K562 (cell line): ENCODE measurements around the gene PUS10. TPM values are rescaled to one million over a fixed set of nuclear protein-coding genes. Genes with fewer than 3 reads are reported as not detected.

ENCODE experiments used
- ATAC-seq: fragments of 200-7000 bp; cut with Tn5 transposase; 3 replicates; pipeline ENCODE4 v1.9.1; 2020; ENCODE audit warnings: moderate library complexity
- BruUV-seq: library from RNA; stranded (reverse); fragments of 400-500 nt; replicated peaks from 2 replicates; lab custom pipeline; 2021; lab: Mats Ljungman, UMichigan
- CTCF ChIA-PET: fragments of 300-600 bp; formaldehyde crosslinking; extraction: SDS; loops from one replicate; lab custom pipeline; 2021; ENCODE audit warnings: low intra/inter-chr PET ratio; lab: Yijun Ruan, JAX
- POLR2A ChIA-PET: fragments of 300-600, 350-650 bp; sonication (Branson Sonifier 250); formaldehyde crosslinking; extraction: SDS; loops from one replicate; lab custom pipeline; 2021; ENCODE audit warnings: antibody characterized with exemption, inconsistent platforms; lab: Yijun Ruan, JAX
- DNase-seq, 4 experiments: peaks; one replicate each; pipeline versions ENCODE4 v3.0.0 to v3.0.0-alpha.2; 2011 to 2018; ENCODE audit warnings: low spot score in 3 of 4, mixed read lengths in 3 of 4; ENCODE audit errors: extremely low read depth in 1 of 4
- FAIRE-seq: peaks from 2 replicates; lab custom pipeline; 2011; peaks lifted over from hg19 to GRCh38; lab: Jason Lieb, UNC
- H2AFZ ChIP-seq: 2 replicates; pipeline ENCODE4 v1.6.0; 2011; ENCODE audit warnings: low read depth, low read length, control low read depth, inconsistent platforms
- H3K27ac ChIP-seq: fragments of 200-600 bp; 3 replicates; pipeline ENCODE4 v1.8.0; 2011; ENCODE audit warnings: low read depth, mild to moderate bottlenecking, control low read depth, inconsistent platforms, low read length, moderate library complexity, mixed read lengths; ENCODE audit errors: extremely low read depth
- H3K27me3 ChIP-seq, 2 experiments: fragments of 300-600 bp in 1 of 2; 2 replicates in 1 of 2; 3 replicates in 1 of 2; pipeline versions ENCODE4 v1.6.0 to v1.8.0; 2011; ENCODE audit warnings: inconsistent platforms in 2 of 2, low read length in 2 of 2, mild to moderate bottlenecking in 1 of 2, mixed read lengths in 1 of 2, moderate library complexity in 1 of 2; ENCODE audit not compliant: control insufficient read depth in 2 of 2, insufficient read depth in 2 of 2
- H3K36me3 ChIP-seq: fragments of 300-600 bp; 3 replicates; pipeline ENCODE4 v1.8.0; 2011; ENCODE audit warnings: mild to moderate bottlenecking, low read length, inconsistent platforms; ENCODE audit not compliant: control insufficient read depth, insufficient read depth
- H3K4me1 ChIP-seq, 2 experiments: fragments of 200-600 bp in 1 of 2; replicated peaks in 1 of 2; 2 replicates in 1 of 2; 3 replicates in 1 of 2; pipeline versions ENCODE4 v1.5.1 to v1.8.0; 2011; ENCODE audit warnings: inconsistent platforms in 2 of 2, low read length in 2 of 2, mild to moderate bottlenecking in 1 of 2, mixed read lengths in 1 of 2, moderate library complexity in 1 of 2; ENCODE audit not compliant: control insufficient read depth in 2 of 2, insufficient read depth in 2 of 2
- H3K4me2 ChIP-seq: 2 replicates; pipeline ENCODE4 v1.6.1; 2011; ENCODE audit warnings: low read length, control low read depth, inconsistent platforms, mixed read lengths; ENCODE audit not compliant: insufficient read depth
- H3K4me3 ChIP-seq: fragments of 200-600 bp; sonication (generic), shearing (Covaris generic); 2 replicates; pipeline ENCODE4 v1.5.1; 2016; ENCODE audit warnings: control low read depth, inconsistent platforms
- H3K79me2 ChIP-seq: fragments of 200-600 bp; 3 replicates; pipeline ENCODE4 v1.8.0; 2011; ENCODE audit warnings: low read length, inconsistent platforms; ENCODE audit not compliant: control insufficient read depth, insufficient read depth
- H3K9ac ChIP-seq, 2 experiments: 2 replicates each; pipeline versions ENCODE4 v1.6.0 to v1.6.1; 2011; ENCODE audit warnings: low read depth in 2 of 2, low read length in 2 of 2, control low read depth in 1 of 2, inconsistent platforms in 1 of 2, mild to moderate bottlenecking in 1 of 2, mixed read lengths in 1 of 2; ENCODE audit not compliant: insufficient read depth in 1 of 2
- H3K9me1 ChIP-seq: one replicate; pipeline ENCODE4 v1.6.0; 2011; ENCODE audit warnings: inconsistent platforms, mild to moderate bottlenecking, low read length, moderate library complexity; ENCODE audit not compliant: control insufficient read depth, insufficient read depth
- H3K9me3 ChIP-seq: replicated peaks from 2 replicates; pipeline ENCODE4 v1.5.1; 2011; ENCODE audit warnings: low read depth, low read length, inconsistent platforms; ENCODE audit not compliant: control insufficient read depth, insufficient read depth
- H4K20me1 ChIP-seq: replicated peaks from 2 replicates; pipeline ENCODE4 v1.6.1; 2011; ENCODE audit warnings: low read length, inconsistent platforms, mixed read lengths; ENCODE audit not compliant: control insufficient read depth, insufficient read depth
- BRF1 ChIP-seq: IDR thresholded peaks from 3 replicates; pipeline ENCODE4 v1.6.1; 2011; ENCODE audit warnings: borderline replicate concordance, mild to moderate bottlenecking; ENCODE audit not compliant: insufficient read length; ENCODE audit errors: extremely low read depth
- CEBPG ChIP-seq, 3 experiments: fragments of 200-800 bp in 1 of 3; sonication (Bioruptor generic) in 1 of 3; sonication (generic) in 1 of 3; formaldehyde crosslinking in 1 of 3; IDR thresholded peaks in 2 of 3; conservative IDR thresholded peaks in 1 of 3; 2 replicates each; pipeline versions ENCODE4 v1.6.1 to v1.8.0; 2016 to 2022; ENCODE audit warnings: missing compliant biosample characterization in 2 of 3, missing genetic modification characterization in 2 of 3, mild to moderate bottlenecking in 1 of 3, missing genetic modification reagents in 1 of 3
- KLF16 ChIP-seq: IDR thresholded peaks from 2 replicates; pipeline ENCODE4 v1.6.1; 2016; ENCODE audit warnings: antibody characterized with exemption
- MXI1 ChIP-seq: IDR thresholded peaks from 2 replicates; pipeline ENCODE4 v1.6.1; 2011; ENCODE audit warnings: low read depth, mild to moderate bottlenecking, improper control_type of control experiment, low read length
- ZFX ChIP-seq: sonication (generic); formaldehyde crosslinking; IDR thresholded peaks from 2 replicates; pipeline ENCODE4 v1.8.0; 2022; ENCODE audit warnings: mild to moderate bottlenecking, missing genetic modification reagents, moderate library complexity
- WGBS: fragments of 100-300 bp; shearing (Covaris generic); methylation state at CpG from one replicate; pipeline ENCODE4 v1.1.6; 2016; ENCODE audit warnings: low coverage, mixed read lengths; ENCODE audit not compliant: insufficient coverage; ENCODE audit errors: missing lambda C conversion rate; 5-methylcytosine and 5-hydroxymethylcytosine counted together
- in situ Hi-C: fragments of 300-500 bp; cut with MboI; formaldehyde crosslinking; loops from 4 replicates; pipeline ENCODE4 v1.15.0; 2018; ENCODE audit warnings: inconsistent platforms, mixed read lengths
- intact Hi-C: fragments of 100-400 bp; cut with micrococcal nuclease; formaldehyde crosslinking; loops from 2 replicates; pipeline ENCODE4 v1.14.2; 2022
- polyA plus RNA-seq, 8 experiments: library from polyadenylated mRNA; depleted of rRNA in 4 of 8; stranded (reverse) in 5 of 8; unstranded in 3 of 8; fragments of >200 nt; fragmentation: Nextera tagmentation in 2 of 8; fragmentation: Illumina TruSeq in 1 of 8; extraction: Ambion mirVana in 2 of 8; extraction: Trizol in 1 of 8; gene quantifications; 2 replicates each; pipeline versions ENCODE4 v1.2.1 to v1.2.3, GENCODE V29; 2011 to 2014; ENCODE audit warnings: inconsistent platforms in 1 of 8, missing spikeins in 1 of 8
- total RNA-seq, 7 experiments: library from RNA; depleted of rRNA in 6 of 7; stranded (reverse); fragments of >200 nt in 6 of 7; fragmentation: Illumina TruSeq in 2 of 7; extraction: Trizol in 2 of 7; gene quantifications; 2 replicates each; pipeline versions ENCODE4 v1.2.1 to v1.2.3, GENCODE V29; 2011 to 2021; ENCODE audit warnings: low replicate concordance in 1 of 7

Gene PUS10
- total and polyA plus RNA-seq, 9 of the 15 experiments (the other 6 are each of a cell fraction or from before 2014, with no cell fraction given), result 5.0 to 10.7 (median 7.6) TPM

DNA sequence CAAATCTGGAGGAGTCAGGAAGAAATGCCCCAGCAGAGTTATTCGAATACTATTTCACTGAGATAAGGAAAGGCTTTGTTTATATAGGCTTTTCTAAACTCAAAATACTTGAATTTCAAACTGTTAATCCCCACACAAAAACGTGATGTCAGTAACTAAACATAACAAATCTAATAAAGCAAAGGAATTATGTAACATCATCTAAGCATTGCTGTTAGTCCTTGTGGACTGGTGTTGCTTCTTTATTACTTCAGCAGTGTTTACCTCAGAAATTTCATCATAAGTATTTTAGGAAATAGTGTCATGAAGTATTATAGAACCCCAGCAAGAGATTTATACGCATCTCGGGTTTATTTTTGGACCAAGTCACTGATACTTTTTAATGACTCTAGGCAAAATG lies 27.9 kb upstream of the PUS10 start:
- no peak overlapping the region for H3K9ac ChIP-seq
- no peak overlapping the region for H3K4me3 ChIP-seq
- DNase-seq (no peak), ATAC-seq (no peak), FAIRE-seq (peak; percentile 35)
- ChIA-PET POLR2A (no interaction called here), CTCF (no interaction called here)
- WGBS, result 67% methylated on average over 4 of the region's 4 CpGs
- H3K9me3 ChIP-seq, result peaks cover 1% of the 10 kb centered on the region; the same call in 1 of the 2 replicates
- H3K79me2 ChIP-seq, result peaks cover 4% of the 10 kb centered on the region; the same call in 1 of the 3 replicates
- no peak overlapping the region for H3K27ac ChIP-seq
- TF ChIP-seq CEBPG (CRISPR knock-in tag; IDR thresholded peaks at IDR 0.05) (no peak), CEBPG (tag; conservative IDR thresholded peaks at IDR 0.05 in 1 of 2, IDR thresholded peaks at IDR 0.05 in 1 of 2) (peak in 1 of 2 experiments; percentile 64; a peak in 2 of 4 replicates), KLF16 (no peak)
- in situ Hi-C loops, result no loop called here
- H3K27me3 ChIP-seq, result no peaks in the 10 kb centered on the region
- peaks cover 46% of the 10 kb centered on the region for H3K36me3 ChIP-seq
- H2AFZ ChIP-seq, result no peak overlapping the region
- intact Hi-C loops, result no loop called here
- H3K9me1 ChIP-seq, result no peaks in the 10 kb centered on the region
- BruUV-seq, result no TSS peak
- H4K20me1 ChIP-seq, result no peaks in the 10 kb centered on the region
- H3K4me1 ChIP-seq, result no peaks in the 10 kb centered on the region
- H3K4me2 ChIP-seq, result no peak overlapping the region

DNA sequence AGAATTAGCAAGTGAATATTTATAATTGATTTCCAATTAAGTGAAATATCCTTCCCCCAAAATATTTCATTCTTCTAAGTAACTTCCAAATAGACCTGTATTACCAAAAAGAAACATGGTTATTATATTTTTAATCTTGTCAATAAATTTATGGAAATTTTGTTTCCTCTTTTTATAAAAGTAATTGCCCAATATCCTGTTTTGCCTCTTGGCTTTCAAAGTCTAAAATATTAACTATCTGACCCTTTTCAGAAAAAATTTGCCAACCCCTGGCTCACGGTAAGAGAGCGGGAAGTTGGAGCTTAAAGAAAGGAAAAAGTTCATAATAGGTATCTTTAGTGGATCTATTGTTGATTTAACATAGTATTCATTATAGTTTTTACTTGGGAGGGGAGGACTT lies 27.2 kb upstream of the PUS10 start:
- H3K36me3 ChIP-seq, result peaks cover 41% of the 10 kb centered on the region
- no peaks in the 10 kb centered on the region for H3K4me1 ChIP-seq
- no peaks in the 10 kb centered on the region for H3K9me1 ChIP-seq
- ChIA-PET CTCF (no interaction called here), POLR2A (no interaction called here)
- H3K9ac ChIP-seq, result no peak overlapping the region
- peaks cover 4% of the 10 kb centered on the region; the same call in 1 of the 3 replicates for H3K79me2 ChIP-seq
- DNase-seq (no peak), ATAC-seq (no peak), FAIRE-seq (no peak)
- peaks cover 2% of the 10 kb centered on the region; the same call in 1 of the 2 replicates for H3K9me3 ChIP-seq
- no peak for TF ChIP-seq CEBPG (CRISPR knock-in tag; IDR thresholded peaks at IDR 0.05)
- TF ChIP-seq CEBPG (tag; conservative IDR thresholded peaks at IDR 0.05 in 1 of 2, IDR thresholded peaks at IDR 0.05 in 1 of 2), result 0 out of 4 replicates have a peak, but pooled peaks of 1 of the 2 experiments have one; percentile 14
- TF ChIP-seq BRF1, result no peak
- no peak for TF ChIP-seq ZFX (CRISPR knock-in tag)
- TF ChIP-seq MXI1, result no peak
- no peak overlapping the region for H3K27ac ChIP-seq
- in situ Hi-C loops, result no loop called here
- no peak overlapping the region for H2AFZ ChIP-seq
- no peaks in the 10 kb centered on the region for H3K27me3 ChIP-seq
- no peaks in the 10 kb centered on the region for H4K20me1 ChIP-seq
- 100% methylated on average over 2 of the region's 2 CpGs for WGBS
- intact Hi-C loops, result no loop called here
- no peak overlapping the region for H3K4me2 ChIP-seq
- no peak overlapping the region for H3K4me3 ChIP-seq
- no TSS peak for BruUV-seq
